Measurements from ENCODE around the gene SLC22A7. TPM values are rescaled to one million over a fixed set of nuclear protein-coding genes. Genes with fewer than 3 reads are reported as not detected.
"Not testable (repeated sequence)": the region's sequence is repeated elsewhere in the genome, so short reads cannot be mapped to it uniquely, and the experiment has no call there.

Gene SLC22A7
- polyA plus RNA-seq, 1 donor = 1.2 TPM

DNA sequence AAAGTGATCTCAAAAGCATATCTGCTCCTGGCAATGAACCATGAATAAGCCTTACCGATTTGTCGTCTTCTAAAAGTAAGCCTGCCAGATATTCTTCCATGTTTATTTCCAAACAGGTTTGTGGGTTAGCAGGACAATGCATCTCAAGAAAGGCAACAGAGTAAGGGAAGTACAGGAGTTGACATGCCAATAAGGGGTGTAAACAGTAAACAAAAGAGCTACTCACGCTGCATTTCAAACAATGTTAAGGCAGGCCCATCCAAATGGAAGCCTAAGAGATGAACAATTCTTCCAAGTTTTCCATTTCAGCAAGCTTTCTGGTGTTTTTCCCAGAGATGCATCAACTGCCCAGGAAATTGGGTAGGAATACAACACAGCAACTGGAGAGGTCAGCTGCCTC, 38.3 kb downstream of the SLC22A7 start:
- no peak for DNase-seq
- H3K9me3 ChIP-seq (ENCODE audit: control insufficient read depth, low read depth, low read length) = no peaks in the 10 kb centered on the region
- WGBS (ENCODE audit: insufficient coverage, low lambda C conversion rate) = 100% methylated on average over 2 of the region's 3 CpGs
- no peaks in the 10 kb centered on the region for H3K27me3 ChIP-seq (ENCODE audit: control insufficient read depth, insufficient read depth, low read length)
- H3K4me3 ChIP-seq (ENCODE audit: low read length) = no peak overlapping the region
- H3K36me3 ChIP-seq (ENCODE audit: control insufficient read depth, insufficient read depth, low read length) = peaks cover 33% of the 10 kb centered on the region
- H3K4me1 ChIP-seq (ENCODE audit: control insufficient read depth, insufficient read depth, low read length) = peaks cover 21% of the 10 kb centered on the region
- H3K27ac ChIP-seq (ENCODE audit: low read length) = no peak overlapping the region

DNA sequence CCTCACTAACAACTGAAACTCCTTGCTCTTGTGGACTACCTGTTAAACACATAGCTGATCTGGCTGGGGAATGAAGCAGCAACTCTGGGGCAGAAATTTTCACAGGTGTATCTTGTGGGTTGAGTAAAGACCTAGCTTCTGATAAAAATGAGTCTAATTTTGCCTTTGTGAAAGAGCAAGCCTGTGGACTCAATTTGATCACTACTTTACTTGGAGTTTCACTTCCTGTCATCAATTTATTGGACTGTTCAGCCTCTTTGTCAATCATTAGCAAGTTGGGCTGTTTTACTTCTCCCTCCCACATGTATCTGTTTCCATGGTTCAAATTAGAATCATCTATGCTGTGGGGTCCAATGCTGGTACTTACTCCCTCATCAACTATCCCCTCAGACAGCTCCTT, 40.2 kb downstream of the SLC22A7 start:
- Histone ChIP-seq H3K4me3 (ENCODE audit: low read length) (no peak overlapping the region), H3K36me3 (ENCODE audit: control insufficient read depth, insufficient read depth, low read length) (peaks cover 49% of the 10 kb centered on the region), H3K9me3 (ENCODE audit: control insufficient read depth, low read depth, low read length) (no peaks in the 10 kb centered on the region), H3K27ac (ENCODE audit: low read length) (no peak overlapping the region), H3K4me1 (ENCODE audit: control insufficient read depth, insufficient read depth, low read length) (peaks cover 21% of the 10 kb centered on the region), H3K27me3 (ENCODE audit: control insufficient read depth, insufficient read depth, low read length) (no peaks in the 10 kb centered on the region)
- no peak for DNase-seq

DNA sequence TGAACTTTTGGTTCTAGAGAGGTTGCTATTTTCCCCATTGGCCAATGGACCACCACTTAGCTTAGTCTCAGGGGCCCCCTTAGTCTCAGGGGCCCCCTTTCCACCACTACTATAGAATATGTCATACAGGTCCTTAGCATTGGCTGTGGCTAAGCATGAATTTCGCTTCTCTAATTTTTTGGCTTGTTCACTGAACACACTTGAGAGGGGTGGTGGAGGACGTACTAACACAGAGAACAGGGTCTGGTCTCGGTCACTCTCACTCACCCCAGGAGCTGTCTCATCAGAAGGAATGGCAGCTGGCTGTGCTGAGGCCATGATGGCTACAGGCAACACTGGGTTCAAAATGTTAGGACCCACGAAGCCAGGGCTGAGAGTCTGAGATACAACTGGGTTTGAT, 41.1 kb downstream of the SLC22A7 start:
- no CpG with 5 or more reads among the region's 4 CpGs for WGBS (ENCODE audit: insufficient coverage, low lambda C conversion rate)
- Histone ChIP-seq H3K9me3 (ENCODE audit: control insufficient read depth, low read depth, low read length) (no peaks in the 10 kb centered on the region), H3K4me1 (ENCODE audit: control insufficient read depth, insufficient read depth, low read length) (peaks cover 19% of the 10 kb centered on the region), H3K36me3 (ENCODE audit: control insufficient read depth, insufficient read depth, low read length) (peaks cover 54% of the 10 kb centered on the region), H3K27ac (ENCODE audit: low read length) (no peak overlapping the region), H3K4me3 (ENCODE audit: low read length) (no peak overlapping the region), H3K27me3 (ENCODE audit: control insufficient read depth, insufficient read depth, low read length) (no peaks in the 10 kb centered on the region)
- no peak for DNase-seq

DNA sequence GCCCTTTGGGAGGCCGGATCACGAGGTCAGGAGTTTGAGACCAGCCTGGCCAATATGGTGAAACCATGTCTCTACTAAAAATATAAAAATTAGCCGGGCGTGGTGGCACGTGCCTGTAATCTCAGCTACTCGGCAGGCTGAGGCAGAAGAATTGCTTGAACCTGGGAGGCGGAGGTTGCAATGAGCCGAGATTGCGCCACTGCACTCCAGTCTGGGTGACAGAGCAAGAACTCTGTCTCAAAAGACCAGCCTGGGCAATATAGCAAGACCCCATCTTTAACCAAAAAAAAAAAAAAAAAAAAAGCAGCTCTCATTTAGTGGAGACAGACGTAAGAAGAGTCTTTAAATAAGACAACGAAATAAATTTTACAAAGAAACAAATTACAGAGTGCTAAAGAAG, 48.2 kb downstream of the SLC22A7 start:
- not testable (repeated sequence) for H3K4me3 ChIP-seq (ENCODE audit: low read length); H3K27ac ChIP-seq (ENCODE audit: low read length); H3K9me3 ChIP-seq (ENCODE audit: control insufficient read depth, low read depth, low read length); DNase-seq; H3K4me1 ChIP-seq (ENCODE audit: control insufficient read depth, insufficient read depth, low read length); H3K27me3 ChIP-seq (ENCODE audit: control insufficient read depth, insufficient read depth, low read length)
- peaks cover 56% of the 10 kb centered on the region for H3K36me3 ChIP-seq (ENCODE audit: control insufficient read depth, insufficient read depth, low read length)
- WGBS (ENCODE audit: insufficient coverage, low lambda C conversion rate) = 100% methylated on average over 1 of the region's 11 CpGs

DNA sequence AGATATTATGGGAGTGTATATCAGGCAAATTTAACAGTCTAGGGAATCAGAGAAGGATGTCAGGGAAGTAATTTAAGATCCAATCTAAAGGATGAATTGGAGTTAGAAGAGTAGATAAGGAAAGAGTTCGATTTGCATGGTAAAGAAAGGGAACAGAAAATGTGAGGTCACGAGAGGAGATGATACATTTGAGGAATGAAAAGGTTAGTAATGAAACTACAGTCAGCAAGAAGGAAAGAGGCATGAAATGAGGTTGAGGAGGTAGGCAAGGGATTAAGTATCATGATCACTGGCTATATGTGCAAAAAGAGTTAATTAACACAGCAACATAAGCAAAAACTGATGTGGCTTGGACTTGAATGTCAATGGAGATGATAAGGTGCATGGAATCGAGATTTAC, 49.0 kb downstream of the SLC22A7 start:
- DNase-seq = no peak
- H3K4me3 ChIP-seq (ENCODE audit: low read length) = no peak overlapping the region
- no peaks in the 10 kb centered on the region for H3K27me3 ChIP-seq (ENCODE audit: control insufficient read depth, insufficient read depth, low read length)
- H3K9me3 ChIP-seq (ENCODE audit: control insufficient read depth, low read depth, low read length) = no peaks in the 10 kb centered on the region
- H3K27ac ChIP-seq (ENCODE audit: low read length) = no peak overlapping the region
- no peaks in the 10 kb centered on the region for H3K4me1 ChIP-seq (ENCODE audit: control insufficient read depth, insufficient read depth, low read length)
- H3K36me3 ChIP-seq (ENCODE audit: control insufficient read depth, insufficient read depth, low read length) = peaks cover 52% of the 10 kb centered on the region
- WGBS (ENCODE audit: insufficient coverage, low lambda C conversion rate) = 98% methylated on average over 3 of the region's 3 CpGs

DNA sequence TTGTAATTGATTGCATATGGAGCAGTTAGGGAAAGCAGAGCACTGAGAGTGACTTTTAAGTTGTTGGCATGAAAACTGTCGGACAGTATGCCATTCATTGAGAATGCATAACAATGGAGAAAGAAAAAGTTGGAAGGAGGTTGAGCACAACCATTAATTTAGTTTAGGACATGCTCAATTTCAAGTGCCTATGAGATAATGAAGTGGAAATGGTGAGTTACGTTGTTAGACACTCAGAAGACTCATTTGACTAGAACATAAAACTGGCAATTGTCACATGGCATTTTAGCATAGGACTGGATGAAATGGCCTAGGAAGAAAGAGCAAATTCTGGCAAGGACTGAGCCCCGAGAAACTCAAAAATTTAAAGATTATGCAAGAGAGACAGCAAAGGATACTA, 49.4 kb downstream of the SLC22A7 start:
- H3K36me3 ChIP-seq (ENCODE audit: control insufficient read depth, insufficient read depth, low read length) = peaks cover 52% of the 10 kb centered on the region
- no peaks in the 10 kb centered on the region for H3K27me3 ChIP-seq (ENCODE audit: control insufficient read depth, insufficient read depth, low read length)
- no peak overlapping the region for H3K4me3 ChIP-seq (ENCODE audit: low read length)
- H3K27ac ChIP-seq (ENCODE audit: low read length) = no peak overlapping the region
- 100% methylated on average over 1 of the region's 3 CpGs for WGBS (ENCODE audit: insufficient coverage, low lambda C conversion rate)
- H3K4me1 ChIP-seq (ENCODE audit: control insufficient read depth, insufficient read depth, low read length) = no peaks in the 10 kb centered on the region
- DNase-seq = no peak
- no peaks in the 10 kb centered on the region for H3K9me3 ChIP-seq (ENCODE audit: control insufficient read depth, low read depth, low read length)

DNA sequence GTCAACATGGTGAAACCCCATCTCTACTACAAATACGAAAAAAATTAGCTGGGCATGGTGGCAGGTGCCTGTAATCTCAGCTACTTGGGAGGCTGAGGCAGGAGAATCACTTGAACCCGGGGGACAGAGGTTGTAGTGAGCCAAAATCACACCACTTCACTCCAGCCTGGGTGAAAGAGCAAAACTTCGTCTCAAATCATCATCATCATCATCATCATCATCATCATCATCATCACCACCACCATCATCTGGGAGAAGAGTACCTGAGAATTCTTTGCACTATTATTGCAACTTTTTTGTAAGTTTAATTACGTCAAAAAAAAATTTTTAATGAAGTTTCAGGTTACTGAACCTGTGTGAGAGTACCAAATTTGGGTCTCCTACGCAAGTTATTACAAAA, 53.9 kb downstream of the SLC22A7 start:
- not testable (repeated sequence) for H3K9me3 ChIP-seq (ENCODE audit: control insufficient read depth, low read depth, low read length); H3K27me3 ChIP-seq (ENCODE audit: control insufficient read depth, insufficient read depth, low read length); H3K4me3 ChIP-seq (ENCODE audit: low read length); DNase-seq; H3K27ac ChIP-seq (ENCODE audit: low read length); H3K4me1 ChIP-seq (ENCODE audit: control insufficient read depth, insufficient read depth, low read length)
- H3K36me3 ChIP-seq (ENCODE audit: control insufficient read depth, insufficient read depth, low read length) = peaks cover 62% of the 10 kb centered on the region
- 100% methylated on average over 1 of the region's 5 CpGs for WGBS (ENCODE audit: insufficient coverage, low lambda C conversion rate)

Other genes with a start within 250 kb of the SLC22A7 start
- 40.7 TPM for gene CUL7, start 244.4 kb upstream of the SLC22A7 start, polyA plus RNA-seq
- 56.1 TPM for gene MRPL2, start 238.8 kb upstream of the SLC22A7 start, polyA plus RNA-seq
- gene KLC4, start 238.6 kb upstream of the SLC22A7 start, polyA plus RNA-seq = 170 TPM
- 35.7 TPM for gene PTK7, start 221.9 kb upstream of the SLC22A7 start, polyA plus RNA-seq
- 30.1 TPM for gene SRF, start 127.0 kb upstream of the SLC22A7 start, polyA plus RNA-seq
- 42.5 TPM for gene CUL9, start 116.1 kb upstream of the SLC22A7 start, polyA plus RNA-seq
- 152 TPM for gene DNPH1, start 68.8 kb upstream of the SLC22A7 start, polyA plus RNA-seq
- gene TTBK1, start 54.8 kb upstream of the SLC22A7 start, polyA plus RNA-seq = 3.8 TPM
- gene CRIP3, start 10.6 kb downstream of the SLC22A7 start, polyA plus RNA-seq = 8.4 TPM
- gene ZNF318, start 71.4 kb downstream of the SLC22A7 start, polyA plus RNA-seq = 21.2 TPM
- 32.7 TPM for gene ABCC10, start 129.3 kb downstream of the SLC22A7 start, polyA plus RNA-seq
- 2.3 TPM for gene DLK2, start 157.3 kb downstream of the SLC22A7 start, polyA plus RNA-seq
- gene TJAP1, start 179.3 kb downstream of the SLC22A7 start, polyA plus RNA-seq = 43.1 TPM
- gene LRRC73, start 212.1 kb downstream of the SLC22A7 start, polyA plus RNA-seq = 0.49 TPM
- 108 TPM for gene YIPF3, start 218.7 kb downstream of the SLC22A7 start, polyA plus RNA-seq
- gene POLR1C, start 218.8 kb downstream of the SLC22A7 start, polyA plus RNA-seq = 38.7 TPM